ENCODE measurements around the gene LYRM1. TPM values are rescaled to one million over a fixed set of nuclear protein-coding genes. Genes with fewer than 3 reads are reported as not detected.

Gene LYRM1
- total and polyA plus RNA-seq, 2 of the 8 experiments (the other 6 are each of a cell fraction or from before 2014, with no cell fraction given): 11.6 to 13.4 TPM

- no peak for TF ChIP-seq CHD7 (IDR thresholded peaks at IDR 0.05; ENCODE audit: insufficient replicate concordance, low read length)
- TF ChIP-seq ZNF274 (IDR thresholded peaks at IDR 0.05; ENCODE audit: borderline replicate concordance, extremely low read depth, low read length): no peak
- no peak for TF ChIP-seq RXRA (IDR thresholded peaks at IDR 0.05; ENCODE audit: insufficient read depth, low read depth, low read length)
- TF ChIP-seq JUND (IDR thresholded peaks at IDR 0.05; ENCODE audit: low read length): no peak
- no peak for TF ChIP-seq HDAC6 (IDR thresholded peaks at IDR 0.05; ENCODE audit: low read depth, low read length)
- no peak for TF ChIP-seq SIN3A (conservative IDR thresholded peaks at IDR 0.05 in 1 of 2, IDR thresholded peaks at IDR 0.05 in 1 of 2; ENCODE audit: low read depth in 1 of 2, low read length in 2 of 2)
- no peak for TF ChIP-seq CTBP2 (IDR thresholded peaks at IDR 0.05; ENCODE audit: borderline replicate concordance, insufficient read depth, insufficient read length, low read length)
- no peak for TF ChIP-seq ATF3 (IDR thresholded peaks at IDR 0.05; ENCODE audit: insufficient read depth, low read depth, low read length)
Measured at GRCh38 chr16:20903116-20903898, 2.7 kb downstream of the LYRM1 start (continued).
